Activated CD4-positive, alpha-beta T cell treated with anti-CD3 and anti-CD28 coated beads, Interleukin-2, amount 50 U/mL, for 1 hour (primary cell): Measurements from ENCODE around the gene CDCA4.

Experiments used
- DNase-seq: peaks from one replicate; pipeline ENCODE4 v3.0.0-alpha.2; 2020

Gene CDCA4

GRCh38 chr14:104972301-104973134 lies 48.4 kb downstream of the CDCA4 start:
- no peak for DNase-seq

DNA sequence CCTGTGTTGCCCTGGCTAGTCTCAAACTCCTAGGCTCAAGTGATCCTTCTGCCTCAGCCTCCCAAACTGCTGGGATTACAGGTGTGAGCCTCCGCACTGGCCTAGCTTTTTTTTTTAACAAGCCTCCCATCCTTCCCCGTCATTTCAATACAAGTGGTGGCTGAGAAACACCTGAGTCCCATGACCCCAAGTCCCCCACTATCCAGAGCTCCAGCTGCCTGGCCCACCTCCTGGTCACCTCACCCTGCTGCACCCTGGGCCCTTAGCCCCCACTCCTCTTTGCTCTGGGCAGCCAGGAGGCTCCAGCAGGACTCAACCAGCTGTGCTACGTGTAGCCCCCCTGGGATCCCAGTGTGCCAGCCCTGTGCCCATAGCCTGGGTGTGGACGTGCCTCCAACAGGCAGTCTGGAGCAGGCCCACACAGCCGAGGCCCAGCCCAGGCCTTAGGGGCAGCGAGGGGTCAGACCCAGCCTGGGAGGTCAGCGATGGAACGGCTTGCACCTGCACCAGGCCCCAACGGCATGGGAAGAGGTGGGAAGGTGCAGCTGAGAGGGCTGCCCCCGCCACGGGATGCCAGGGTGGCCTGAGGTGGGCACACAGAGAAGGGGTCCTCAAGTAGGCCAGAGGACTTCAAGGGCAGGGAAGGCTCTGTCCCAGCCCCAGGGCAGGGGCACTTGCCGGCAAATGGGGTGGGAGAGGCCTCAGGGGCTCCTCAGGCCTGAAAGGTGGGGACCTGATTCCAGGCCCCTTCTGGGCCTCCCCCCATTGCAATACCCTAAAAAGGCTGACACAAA lies 49.2 kb downstream of the CDCA4 start:
- no peak for DNase-seq

DNA sequence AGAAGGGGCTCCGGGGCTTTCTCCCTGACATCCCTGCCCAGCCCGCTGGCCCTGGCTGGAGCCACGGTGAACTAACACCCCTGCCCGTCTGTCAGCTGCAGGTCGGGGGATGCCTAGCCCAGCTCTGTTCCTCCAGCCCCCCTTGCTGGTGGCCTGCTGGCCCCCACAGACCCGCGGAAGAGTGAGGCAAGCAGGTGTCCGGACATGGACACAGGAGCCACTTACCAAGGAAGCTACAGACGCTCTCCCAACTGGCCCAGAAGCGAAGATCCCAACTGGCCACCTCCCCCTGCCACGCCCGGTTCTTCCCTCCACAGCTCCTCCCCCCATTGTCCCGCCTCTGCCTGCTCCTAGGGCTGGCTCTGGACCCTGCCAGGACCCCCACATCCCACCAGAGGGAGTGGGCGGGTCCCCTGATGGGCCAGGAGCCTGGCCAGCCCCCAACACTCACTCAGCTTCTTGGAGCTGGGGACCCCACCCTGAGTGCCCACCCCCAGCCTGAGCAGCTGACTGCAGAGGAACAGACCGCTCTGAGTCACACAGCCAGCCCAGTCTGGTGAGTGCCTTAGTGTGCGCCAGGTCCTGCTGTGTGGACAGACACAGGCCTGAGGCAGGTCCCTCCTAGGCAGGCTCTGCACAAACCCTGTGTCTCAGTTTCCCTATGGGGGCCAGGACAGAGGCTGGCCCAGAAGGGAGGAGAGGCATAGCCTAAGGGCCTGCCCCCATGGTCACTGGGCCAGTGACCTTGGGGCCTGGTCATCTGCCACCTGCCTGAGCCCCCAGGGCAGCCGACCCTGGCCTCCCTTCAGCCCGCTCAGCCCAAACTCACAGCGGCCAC lies 50.4 kb downstream of the CDCA4 start:
- DNase-seq, result no peak

DNA sequence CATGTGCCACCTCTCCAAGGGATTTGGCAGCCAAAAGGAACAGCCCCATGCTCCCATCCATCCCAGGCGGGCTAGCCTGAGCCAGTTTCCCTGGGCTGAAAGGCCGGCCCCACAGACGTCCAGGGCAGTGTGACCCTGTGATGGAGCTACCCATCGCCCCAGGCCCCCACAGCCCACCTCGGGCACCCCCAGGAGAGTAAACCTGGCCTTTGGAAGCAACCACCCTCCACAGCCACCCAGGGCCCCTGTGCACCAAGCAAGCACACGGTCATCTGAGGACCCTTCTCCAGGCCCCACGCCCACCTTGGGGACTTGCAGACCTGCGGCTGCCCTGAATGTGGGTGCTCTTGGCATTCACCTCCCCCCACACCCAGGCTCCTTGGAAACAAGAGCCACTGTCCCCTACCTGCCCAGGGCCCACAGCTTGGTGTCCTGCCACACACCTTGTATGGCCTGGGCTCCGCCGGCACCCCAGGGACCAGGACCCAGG lies 51.1 kb downstream of the CDCA4 start:
- DNase-seq, result no peak

GRCh38 chr14:104968541-104969401 lies 52.1 kb downstream of the CDCA4 start:
- no peak for DNase-seq

DNA sequence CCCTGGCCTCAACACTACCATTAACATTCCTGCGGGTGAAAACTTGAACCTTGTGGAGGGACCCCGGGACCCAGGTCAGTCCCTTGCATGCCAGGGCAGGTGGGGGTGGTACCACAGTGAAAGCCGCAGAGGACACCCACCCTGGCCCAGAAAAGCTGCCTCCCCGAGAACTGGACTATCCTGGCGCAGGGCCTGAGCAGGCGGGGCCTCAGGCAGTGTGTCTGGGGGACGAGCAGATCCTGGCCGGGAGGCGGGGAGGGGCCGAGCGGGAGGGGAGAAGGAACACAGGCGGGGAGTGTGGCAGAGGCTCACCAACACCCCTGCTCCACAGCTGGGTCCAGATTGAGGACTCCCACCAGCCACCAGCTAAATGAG lies 52.7 kb downstream of the CDCA4 start:
- no peak for DNase-seq

GRCh38 chr14:104967386-104968152 lies 53.3 kb downstream of the CDCA4 start:
- DNase-seq, result no peak

- no peak for DNase-seq
Observed at GRCh38 chr14:104966981-104967385, 53.9 kb downstream of the CDCA4 start.

DNA sequence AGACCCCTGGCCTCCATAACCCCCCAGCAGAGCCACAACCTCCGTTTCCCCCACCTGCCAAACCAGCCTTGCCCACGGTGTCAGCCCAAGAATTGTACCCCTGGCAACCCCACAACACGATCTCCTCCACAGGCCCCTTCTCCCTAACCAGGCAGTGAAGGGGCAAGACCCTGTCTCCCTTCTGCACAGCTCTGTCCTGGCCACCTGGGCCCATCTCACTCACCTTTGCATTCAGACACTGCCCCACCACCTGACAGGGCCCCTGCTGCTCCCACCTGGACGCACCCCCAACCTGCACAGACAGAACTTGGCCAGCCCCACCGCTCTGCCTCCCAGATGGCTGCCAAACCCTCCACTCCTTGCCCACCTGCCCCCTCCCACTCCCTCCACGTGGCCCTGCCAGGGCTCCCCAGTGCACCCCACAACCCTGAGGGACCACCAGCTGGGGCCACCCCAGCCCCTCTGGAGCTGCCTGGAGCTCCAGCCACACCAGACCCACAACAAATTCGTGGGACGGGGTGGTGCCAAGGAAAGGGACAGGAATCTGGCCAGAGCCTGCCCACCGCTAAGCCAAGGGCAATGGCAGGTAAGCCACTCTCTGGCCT lies 54.5 kb downstream of the CDCA4 start:
- no peak for DNase-seq

- no peak for DNase-seq
Observed at GRCh38 chr14:104965561-104966231, 55.2 kb downstream of the CDCA4 start.

GRCh38 chr14:104964546-104964945 lies 56.3 kb downstream of the CDCA4 start:
- DNase-seq, result no peak
